OCI-M2 (cell line): ENCODE data around the gene ZNF74.
A peak's percentile ranks its signal among the peaks of the same experiment; 100 is the strongest.
"Not testable (repeated sequence)": the region's sequence is repeated elsewhere in the genome, so short reads cannot be mapped to it uniquely, and the experiment has no call there.

ENCODE experiments used
- DNase-seq: peaks from one replicate; lab custom pipeline; 2025; ENCODE audit not compliant: unreplicated experiment; lab: John Stamatoyannopoulos, UW

Gene ZNF74

GRCh38 chr22:20399866-20400605 is 6.1 kb downstream of the ZNF74 start:
- no peak for DNase-seq

- DNase-seq: no peak
Measured at GRCh38 chr22:20400606-20401375, 6.8 kb downstream of the ZNF74 start.

- no peak for DNase-seq
Measured at GRCh38 chr22:20401376-20402014, 7.5 kb downstream of the ZNF74 start.

- DNase-seq: no peak
Measured at GRCh38 chr22:20402960-20403778, 9.2 kb downstream of the ZNF74 start.

GRCh38 chr22:20403779-20404140 is 9.8 kb downstream of the ZNF74 start:
- DNase-seq: no peak

- no peak for DNase-seq
Measured at GRCh38 chr22:20404881-20405280, 10.9 kb downstream of the ZNF74 start.

GRCh38 chr22:20405291-20405930 is 11.5 kb downstream of the ZNF74 start:
- no peak for DNase-seq

GRCh38 chr22:20405931-20406685 is 12.2 kb downstream of the ZNF74 start:
- no peak for DNase-seq

- DNase-seq: no peak
Measured at GRCh38 chr22:20406686-20407408, 12.9 kb downstream of the ZNF74 start.

- no peak for DNase-seq
Measured at GRCh38 chr22:20407829-20408228, 13.9 kb downstream of the ZNF74 start.

GRCh38 chr22:20408891-20409290 is 14.9 kb downstream of the ZNF74 start:
- DNase-seq: no peak

- not testable (repeated sequence) for DNase-seq
Measured at GRCh38 chr22:20409385-20409784, 15.4 kb downstream of the ZNF74 start.

- peak; percentile 10 for DNase-seq
Measured at GRCh38 chr22:20412474-20413216, 18.7 kb downstream of the ZNF74 start.

- DNase-seq: no peak
Measured at GRCh38 chr22:20413217-20414058, 19.5 kb downstream of the ZNF74 start.

GRCh38 chr22:20414059-20414440 is 20.1 kb downstream of the ZNF74 start:
- no peak for DNase-seq

- DNase-seq: no peak
Measured at GRCh38 chr22:20414450-20414849, 20.5 kb downstream of the ZNF74 start.

GRCh38 chr22:20415241-20415640 is 21.3 kb downstream of the ZNF74 start:
- DNase-seq: not testable (repeated sequence)

GRCh38 chr22:20415699-20416098 is 21.7 kb downstream of the ZNF74 start:
- DNase-seq: not testable (repeated sequence)
